Cardiac fibroblast (primary cell): ENCODE results near the gene MAP10.

Source experiments
- DNase-seq, 2 donors: peaks; one replicate each; pipeline versions ENCODE4 v3.0.0 to v3.0.0-alpha.2; 2010; ENCODE audit warnings: low read depth in 2 of 2
- H3K4me3 ChIP-seq, 2 donors: replicated peaks in 1 of 2; 1 replicate in 1 of 2; 2 replicates in 1 of 2; pipeline ENCODE4 v1.5.1; 2011; ENCODE audit warnings: low read depth in 2 of 2, low read length in 2 of 2, mild to moderate bottlenecking in 2 of 2, moderate library complexity in 1 of 2
- CTCF ChIP-seq: IDR thresholded peaks from one replicate; pipeline ENCODE4 v1.5.1; 2011; ENCODE audit warnings: low read depth, mild to moderate bottlenecking, low read length, inconsistent platforms

The MAP10 gene

DNA sequence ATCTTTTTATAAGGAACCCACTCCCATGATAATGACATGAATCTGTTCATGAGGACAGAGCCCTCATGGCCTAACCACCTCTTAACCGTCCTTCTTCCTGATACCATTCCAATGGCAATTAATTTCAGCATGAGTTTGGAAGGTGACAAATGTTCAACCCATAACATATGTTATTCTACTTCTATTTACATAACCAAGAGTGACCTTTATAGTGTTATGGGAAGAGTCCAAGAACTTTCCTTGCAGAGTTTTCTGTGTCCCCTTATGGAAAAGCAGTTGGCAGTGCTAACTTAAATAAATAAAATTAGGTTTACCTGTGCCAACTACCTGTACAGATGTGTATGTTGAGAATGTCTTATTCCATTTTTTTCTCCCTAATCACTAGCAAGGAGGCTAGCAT lies 11.1 kb downstream of the MAP10 start:
- DNase-seq, result no peak
- no peak for TF ChIP-seq CTCF
- H3K4me3 ChIP-seq, result no peak overlapping the region

GRCh38 chr1:232818040-232818439 lies 12.8 kb downstream of the MAP10 start:
- no peak overlapping the region for H3K4me3 ChIP-seq
- no peak for TF ChIP-seq CTCF
- no peak for DNase-seq

DNA sequence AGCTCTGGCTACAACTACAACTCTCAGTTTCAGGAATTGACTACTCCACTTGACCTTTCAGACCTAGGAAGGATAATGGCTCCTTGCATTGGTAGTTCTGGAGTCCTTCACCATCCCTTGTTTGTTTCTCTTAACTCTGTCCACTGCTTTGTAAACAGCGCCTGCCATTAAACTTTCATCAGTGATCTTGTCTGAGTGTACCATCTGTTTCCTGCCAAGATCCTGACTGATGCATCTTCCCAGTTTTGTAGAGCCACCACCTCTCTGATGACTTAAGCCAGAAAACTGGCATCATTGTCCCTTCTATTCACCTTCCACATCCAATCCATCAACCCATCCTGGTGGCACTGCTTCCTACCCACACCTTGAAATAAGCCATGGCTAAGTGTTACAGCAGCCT lies 15.2 kb downstream of the MAP10 start:
- no peak for TF ChIP-seq CTCF
- H3K4me3 ChIP-seq, result no peak overlapping the region
- DNase-seq, result no peak

GRCh38 chr1:232822530-232822929 lies 17.3 kb downstream of the MAP10 start:
- TF ChIP-seq CTCF, result no peak
- H3K4me3 ChIP-seq, result no peak overlapping the region
- no peak for DNase-seq

DNA sequence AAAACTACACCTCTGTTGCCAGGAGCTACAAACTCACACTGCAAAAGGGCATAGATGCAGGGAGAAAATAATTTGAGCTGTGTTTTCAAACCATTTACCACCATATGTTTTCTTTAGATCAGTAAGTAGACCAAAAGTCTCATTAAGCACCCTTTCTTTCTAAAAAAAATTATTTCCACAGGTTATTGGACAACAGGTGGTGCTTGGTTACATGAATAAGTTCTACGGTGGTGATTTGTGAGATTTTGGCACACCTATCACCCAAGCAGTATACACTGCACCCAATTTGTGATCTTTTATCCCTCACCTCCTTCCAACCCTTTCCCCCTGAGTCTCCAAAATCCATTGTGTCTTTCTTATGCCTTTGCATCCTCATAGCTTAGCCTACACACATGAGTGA lies 21.1 kb downstream of the MAP10 start:
- no peak for DNase-seq
- no peak for TF ChIP-seq CTCF
- H3K4me3 ChIP-seq, result no peak overlapping the region

DNA sequence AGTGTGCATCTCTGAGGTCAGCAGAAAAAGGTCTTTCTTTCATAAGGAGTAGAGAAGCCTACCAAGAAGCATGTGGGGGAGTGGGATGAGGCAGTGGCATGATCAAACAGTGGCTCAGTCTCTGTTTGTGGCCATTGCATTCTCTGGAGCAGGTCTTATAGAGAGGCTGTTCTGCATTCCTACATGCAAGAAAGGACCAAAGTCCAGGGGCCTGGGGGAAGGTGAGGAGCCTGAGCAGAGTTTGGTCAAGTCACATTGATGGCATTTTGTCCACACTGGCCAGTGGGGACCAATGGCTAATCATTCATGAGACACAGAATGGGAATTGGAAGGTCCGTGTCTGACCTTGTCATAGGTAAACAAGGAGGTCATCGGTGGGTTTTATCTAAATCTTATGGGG lies 25.4 kb downstream of the MAP10 start:
- no peak overlapping the region for H3K4me3 ChIP-seq
- TF ChIP-seq CTCF, result no peak
- DNase-seq, result no peak

DNA sequence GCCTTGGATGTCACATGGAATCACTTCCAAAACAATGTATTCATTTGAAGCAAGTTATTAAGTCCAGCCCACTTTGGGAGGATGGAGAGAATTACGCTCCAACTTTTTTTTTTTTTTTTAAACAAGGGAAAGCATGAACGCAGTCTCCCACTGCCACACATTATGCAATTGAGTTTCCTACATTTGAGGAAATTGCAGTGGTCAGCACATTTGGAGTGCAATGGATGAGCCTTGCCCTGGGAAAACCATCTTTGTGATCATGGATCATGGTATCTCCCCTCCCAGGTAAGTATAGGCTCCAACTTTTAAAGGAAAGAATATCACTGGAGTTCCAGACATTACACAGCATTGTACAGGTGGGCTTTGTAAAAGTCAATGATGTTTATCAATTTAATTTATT lies 26.7 kb downstream of the MAP10 start:
- no peak for TF ChIP-seq CTCF
- no peak for DNase-seq
- no peak overlapping the region for H3K4me3 ChIP-seq
